Nephron progenitor cell (in vitro differentiated cells): ENCODE data around the gene HOXC4.

Source experiments
- DNase-seq: peaks from one replicate; pipeline ENCODE4 v3.0.0; 2021
- H3K27ac Mint-ChIP-seq: 2 replicates; pipeline ENCODE4 v1.8.0; 2021; ENCODE audit warnings: mild to moderate bottlenecking, moderate library complexity, mixed read lengths
- H3K27me3 Mint-ChIP-seq: 2 replicates; pipeline ENCODE4 v1.8.0; 2021; ENCODE audit warnings: mild to moderate bottlenecking, low read depth, mixed read lengths; ENCODE audit not compliant: poor library complexity
- H3K36me3 Mint-ChIP-seq: 2 replicates; pipeline ENCODE4 v1.8.0; 2021; ENCODE audit warnings: low read depth, mixed read lengths
- H3K4me1 Mint-ChIP-seq: 2 replicates; pipeline ENCODE4 v1.8.0; 2021; ENCODE audit warnings: mixed read lengths
- H3K4me3 Mint-ChIP-seq: 2 replicates; pipeline ENCODE4 v1.8.0; 2021; ENCODE audit warnings: mild to moderate bottlenecking, moderate library complexity, mixed read lengths
- H3K9me3 Mint-ChIP-seq: 2 replicates; pipeline ENCODE4 v1.8.0; 2021; ENCODE audit warnings: mild to moderate bottlenecking, moderate library complexity, mixed read lengths
- TF ChIP-seq, protein P1 (sequence below): fragments of 200-600 bp; sonication (generic); IDR thresholded peaks from 2 replicates; pipeline ENCODE4 v1.5.0; 2021; ENCODE audit warnings: antibody characterized with exemption

Gene HOXC4

DNA sequence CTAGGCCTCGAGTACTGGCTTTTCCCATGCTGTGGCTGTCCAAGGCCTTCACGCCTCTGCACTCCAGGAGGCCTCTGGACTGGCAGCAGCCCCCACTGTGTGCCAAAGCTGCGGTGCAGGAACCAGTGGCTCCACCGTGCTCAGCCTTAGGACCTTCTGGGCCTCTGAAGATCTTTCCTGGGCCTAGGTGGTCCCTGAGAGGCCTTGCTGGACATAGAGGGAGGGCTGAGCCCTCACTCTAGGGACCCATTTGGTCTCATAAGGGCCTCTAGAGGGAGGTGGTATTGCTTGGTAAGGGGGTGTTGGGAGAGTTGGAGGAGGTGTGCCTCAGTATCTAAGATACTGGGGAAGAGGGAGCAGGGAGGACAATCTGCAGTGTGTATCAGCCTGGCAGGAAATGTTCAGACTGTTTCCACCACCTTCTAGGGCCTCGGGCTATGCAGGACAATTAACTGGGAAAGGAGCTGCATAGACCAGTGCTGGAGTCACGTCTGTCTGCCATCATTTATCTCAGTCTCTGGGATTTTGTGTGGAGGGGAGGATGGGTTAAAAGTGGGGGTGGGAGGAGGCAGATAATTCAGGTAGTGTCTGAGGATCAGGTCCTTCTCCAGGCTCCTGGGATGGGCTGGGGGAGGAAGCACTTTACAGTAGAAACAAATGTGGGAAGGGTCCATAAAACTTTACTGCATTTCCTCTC is 17.9 kb upstream of the HOXC4 start:
- no peaks in the 10 kb centered on the region for H3K9me3 Mint-ChIP-seq
- TF ChIP-seq, protein P1, sequence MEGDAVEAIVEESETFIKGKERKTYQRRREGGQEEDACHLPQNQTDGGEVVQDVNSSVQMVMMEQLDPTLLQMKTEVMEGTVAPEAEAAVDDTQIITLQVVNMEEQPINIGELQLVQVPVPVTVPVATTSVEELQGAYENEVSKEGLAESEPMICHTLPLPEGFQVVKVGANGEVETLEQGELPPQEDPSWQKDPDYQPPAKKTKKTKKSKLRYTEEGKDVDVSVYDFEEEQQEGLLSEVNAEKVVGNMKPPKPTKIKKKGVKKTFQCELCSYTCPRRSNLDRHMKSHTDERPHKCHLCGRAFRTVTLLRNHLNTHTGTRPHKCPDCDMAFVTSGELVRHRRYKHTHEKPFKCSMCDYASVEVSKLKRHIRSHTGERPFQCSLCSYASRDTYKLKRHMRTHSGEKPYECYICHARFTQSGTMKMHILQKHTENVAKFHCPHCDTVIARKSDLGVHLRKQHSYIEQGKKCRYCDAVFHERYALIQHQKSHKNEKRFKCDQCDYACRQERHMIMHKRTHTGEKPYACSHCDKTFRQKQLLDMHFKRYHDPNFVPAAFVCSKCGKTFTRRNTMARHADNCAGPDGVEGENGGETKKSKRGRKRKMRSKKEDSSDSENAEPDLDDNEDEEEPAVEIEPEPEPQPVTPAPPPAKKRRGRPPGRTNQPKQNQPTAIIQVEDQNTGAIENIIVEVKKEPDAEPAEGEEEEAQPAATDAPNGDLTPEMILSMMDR: no peak
- H3K27ac Mint-ChIP-seq: peak overlapping the region; percentile 99
- H3K36me3 Mint-ChIP-seq: peaks cover 21% of the 10 kb centered on the region
- H3K27me3 Mint-ChIP-seq: peaks cover 9% of the 10 kb centered on the region
- H3K4me3 Mint-ChIP-seq: peak overlapping the region; percentile 95
- peaks cover 88% of the 10 kb centered on the region for H3K4me1 Mint-ChIP-seq
- DNase-seq: peak; percentile 28

DNA sequence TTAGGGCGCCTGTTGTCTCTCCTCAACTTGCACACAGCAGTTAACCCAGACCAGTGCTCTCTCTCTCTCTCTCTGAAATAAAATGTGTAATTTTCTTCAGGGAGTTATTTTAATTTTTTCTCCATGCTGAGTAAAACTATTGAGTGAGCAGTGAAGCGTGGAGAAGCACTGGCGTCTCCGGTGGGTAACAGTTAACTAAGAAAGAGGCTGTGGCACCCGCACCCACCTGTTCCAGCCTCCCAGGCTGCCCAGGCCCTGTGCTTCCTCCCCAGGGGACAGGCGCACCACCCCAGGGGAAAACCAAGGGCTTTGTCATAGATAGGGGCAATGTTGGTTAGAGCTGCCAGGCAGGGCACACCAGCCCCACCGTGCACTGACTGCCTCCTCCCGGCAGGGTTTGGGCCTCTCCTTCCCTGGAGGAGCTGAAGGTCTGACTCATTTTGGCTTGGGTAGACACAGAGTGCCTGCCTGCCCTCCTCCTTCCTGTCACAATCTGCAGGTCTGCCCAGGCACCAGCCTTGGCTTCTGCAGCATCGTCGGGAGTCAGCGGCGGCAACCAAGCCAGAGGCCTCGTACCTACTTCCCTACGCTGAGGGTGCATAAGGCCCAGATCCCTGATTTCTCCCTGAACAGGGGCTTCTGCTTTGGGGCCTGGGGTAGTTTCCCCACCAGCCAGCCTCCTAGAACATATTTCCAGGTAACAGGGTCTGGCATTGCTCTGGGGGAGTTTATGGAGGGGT is 16.8 kb upstream of the HOXC4 start:
- peaks cover 88% of the 10 kb centered on the region for H3K4me1 Mint-ChIP-seq
- peaks cover 28% of the 10 kb centered on the region for H3K36me3 Mint-ChIP-seq
- DNase-seq: peak; percentile 34
- peak overlapping the region; percentile 95 for H3K4me3 Mint-ChIP-seq
- H3K27me3 Mint-ChIP-seq: peaks cover 7% of the 10 kb centered on the region
- H3K27ac Mint-ChIP-seq: peak overlapping the region; percentile 99
- TF ChIP-seq, protein P1: no peak
- no peaks in the 10 kb centered on the region for H3K9me3 Mint-ChIP-seq

DNA sequence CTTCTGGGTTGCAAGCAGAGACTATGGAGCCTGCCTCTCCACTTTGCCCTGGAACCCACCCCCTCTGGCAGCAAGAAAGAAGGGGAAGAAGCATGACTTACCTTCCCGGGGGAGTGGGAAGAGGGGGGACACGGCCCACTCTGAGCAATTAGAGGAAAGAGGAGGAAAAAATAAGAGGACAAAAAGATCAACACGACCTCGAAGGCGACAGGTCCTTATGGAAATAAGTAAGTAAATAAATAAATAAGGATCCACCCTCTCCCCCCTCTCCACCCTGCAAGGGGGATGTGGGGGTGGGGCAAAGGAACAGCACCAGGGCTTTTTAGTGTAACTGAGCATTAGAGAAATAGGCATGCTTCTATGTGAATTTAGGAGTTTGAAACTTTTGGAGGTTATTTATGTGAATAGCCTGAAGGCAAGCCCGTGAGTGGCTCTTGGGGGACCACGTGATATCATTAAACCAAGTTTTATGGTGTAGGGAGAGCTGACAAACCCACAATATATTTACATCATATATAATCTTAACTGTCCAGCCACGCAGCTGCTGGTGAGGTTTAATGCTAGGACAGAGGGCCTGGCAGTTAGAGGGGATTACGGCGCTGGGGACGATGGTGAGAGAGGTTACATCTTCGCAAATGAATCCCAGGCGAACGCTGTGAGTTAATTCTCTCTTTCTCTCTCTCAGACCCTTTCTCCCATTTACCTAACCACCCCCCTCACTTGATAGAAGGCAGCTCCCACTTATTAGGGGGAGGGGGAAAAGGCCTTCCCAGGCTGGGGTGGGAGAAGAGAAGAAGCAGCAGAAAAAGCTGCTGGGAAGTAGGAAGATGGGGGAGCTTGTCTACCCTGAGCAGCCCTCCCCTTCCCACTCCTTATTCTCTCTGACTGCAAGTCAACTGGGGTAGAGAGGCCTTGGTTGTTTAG is 16.0 kb upstream of the HOXC4 start:
- Mint-ChIP-seq H3K27me3 (peaks cover 6% of the 10 kb centered on the region), H3K4me1 (peaks cover 88% of the 10 kb centered on the region), H3K36me3 (peaks cover 34% of the 10 kb centered on the region), H3K4me3 (peak overlapping the region; percentile 95), H3K27ac (peak overlapping the region; percentile 99), H3K9me3 (no peaks in the 10 kb centered on the region)
- DNase-seq: peak; percentile 44
- TF ChIP-seq, protein P1: no peak

DNA sequence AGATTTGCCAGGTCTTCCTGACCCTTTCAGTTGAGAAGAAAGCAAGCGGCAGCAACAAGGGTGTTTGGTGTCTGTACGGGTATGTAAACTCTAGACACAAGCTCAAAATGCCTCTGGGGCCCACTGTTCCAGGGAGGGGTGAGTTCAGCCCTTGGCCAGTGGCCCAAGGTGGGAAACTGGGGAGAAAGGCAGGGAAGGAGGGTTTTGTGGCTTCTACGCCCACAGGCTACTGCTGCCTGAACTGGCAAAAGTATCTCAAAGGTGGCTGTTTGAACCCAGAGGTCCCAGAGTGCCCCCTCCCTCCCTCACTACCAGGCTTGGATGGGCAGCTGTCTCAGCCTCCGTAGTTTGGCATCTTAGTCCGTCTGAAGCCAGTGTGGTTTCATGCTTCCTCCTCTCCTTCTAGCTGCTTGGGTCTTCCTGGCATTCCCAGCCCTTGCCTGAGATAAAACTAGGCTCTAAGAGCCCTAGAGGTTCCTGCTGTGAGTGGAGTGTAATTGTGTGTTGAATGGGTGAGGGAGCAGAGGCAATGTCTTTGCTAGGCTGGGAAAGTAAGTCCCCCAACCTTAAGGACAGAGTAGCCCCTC is 15.3 kb upstream of the HOXC4 start:
- peaks cover 6% of the 10 kb centered on the region for H3K27me3 Mint-ChIP-seq
- H3K9me3 Mint-ChIP-seq: no peaks in the 10 kb centered on the region
- peak; percentile 8 for DNase-seq
- peaks cover 34% of the 10 kb centered on the region for H3K36me3 Mint-ChIP-seq
- peak overlapping the region; percentile 95 for H3K4me3 Mint-ChIP-seq
- H3K27ac Mint-ChIP-seq: peak overlapping the region; percentile 99
- H3K4me1 Mint-ChIP-seq: peaks cover 91% of the 10 kb centered on the region
- TF ChIP-seq, protein P1: no peak

DNA sequence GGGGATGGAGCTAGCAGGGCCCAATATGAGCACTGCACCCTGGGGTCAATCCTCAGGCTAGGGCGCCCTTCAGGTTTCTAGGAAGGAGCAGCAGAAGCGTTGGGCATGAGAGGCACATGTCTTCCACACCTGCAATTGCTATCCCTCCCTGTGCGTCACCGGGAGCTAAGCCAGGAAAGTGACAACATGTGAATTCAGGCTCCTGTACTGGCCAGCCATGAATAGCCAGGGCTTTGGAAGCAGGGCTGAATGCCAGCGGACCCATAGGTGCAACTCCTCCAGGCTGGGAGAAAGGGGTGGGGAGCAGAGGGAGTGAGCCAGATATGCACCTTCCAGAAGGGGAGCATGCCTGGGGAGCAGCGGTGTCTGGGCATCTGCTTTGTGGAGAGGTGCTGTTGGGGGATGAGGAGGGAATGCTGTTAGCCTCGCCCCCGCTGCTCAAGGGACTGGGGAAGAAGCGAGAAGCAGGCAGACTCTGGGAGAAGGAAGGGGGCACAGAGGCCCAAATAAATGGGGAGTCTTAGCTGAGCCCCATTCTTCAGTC is 14.7 kb upstream of the HOXC4 start:
- Mint-ChIP-seq H3K4me1 (peaks cover 93% of the 10 kb centered on the region), H3K9me3 (no peaks in the 10 kb centered on the region), H3K27me3 (peaks cover 6% of the 10 kb centered on the region), H3K36me3 (peaks cover 34% of the 10 kb centered on the region), H3K27ac (peak overlapping the region; percentile 99), H3K4me3 (peak overlapping the region; percentile 95)
- DNase-seq: peak; percentile 25
- TF ChIP-seq, protein P1: no peak
